Middle frontal gyrus (tissue), 1 donor: ENCODE measurements around the gene NR5A2.

ENCODE experiments used
- DNase-seq: peaks from one replicate; pipeline ENCODE4 v3.0.0-alpha.2; 2015; ENCODE audit warnings: low spot score; ENCODE audit errors: extremely low spot score

NR5A2 gene

GRCh38 chr1:200121421-200121820 lies 93.9 kb downstream of the NR5A2 start:
- no peak for DNase-seq

- DNase-seq, result no peak
Measured at GRCh38 chr1:200124309-200124708, 96.8 kb downstream of the NR5A2 start.

DNA sequence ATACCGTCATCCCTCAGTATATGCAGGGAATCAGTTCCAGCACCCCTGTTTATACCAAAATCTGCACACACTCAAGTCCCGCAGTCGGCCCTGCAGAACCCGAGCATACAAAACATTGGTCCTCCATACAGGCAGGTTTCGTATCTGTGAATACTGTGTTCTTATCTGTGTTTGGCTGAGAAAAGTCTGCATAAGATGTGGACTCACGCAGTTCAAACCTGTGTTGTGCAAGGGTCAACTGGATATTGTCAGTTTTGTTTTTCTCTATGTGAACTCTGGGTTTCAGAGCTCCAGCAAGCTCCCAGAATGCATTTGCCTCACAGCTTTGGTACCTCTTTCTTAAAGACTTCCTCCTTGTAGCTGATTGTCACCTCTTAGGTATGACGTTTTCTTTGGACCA lies 100.6 kb downstream of the NR5A2 start:
- no peak for DNase-seq

DNA sequence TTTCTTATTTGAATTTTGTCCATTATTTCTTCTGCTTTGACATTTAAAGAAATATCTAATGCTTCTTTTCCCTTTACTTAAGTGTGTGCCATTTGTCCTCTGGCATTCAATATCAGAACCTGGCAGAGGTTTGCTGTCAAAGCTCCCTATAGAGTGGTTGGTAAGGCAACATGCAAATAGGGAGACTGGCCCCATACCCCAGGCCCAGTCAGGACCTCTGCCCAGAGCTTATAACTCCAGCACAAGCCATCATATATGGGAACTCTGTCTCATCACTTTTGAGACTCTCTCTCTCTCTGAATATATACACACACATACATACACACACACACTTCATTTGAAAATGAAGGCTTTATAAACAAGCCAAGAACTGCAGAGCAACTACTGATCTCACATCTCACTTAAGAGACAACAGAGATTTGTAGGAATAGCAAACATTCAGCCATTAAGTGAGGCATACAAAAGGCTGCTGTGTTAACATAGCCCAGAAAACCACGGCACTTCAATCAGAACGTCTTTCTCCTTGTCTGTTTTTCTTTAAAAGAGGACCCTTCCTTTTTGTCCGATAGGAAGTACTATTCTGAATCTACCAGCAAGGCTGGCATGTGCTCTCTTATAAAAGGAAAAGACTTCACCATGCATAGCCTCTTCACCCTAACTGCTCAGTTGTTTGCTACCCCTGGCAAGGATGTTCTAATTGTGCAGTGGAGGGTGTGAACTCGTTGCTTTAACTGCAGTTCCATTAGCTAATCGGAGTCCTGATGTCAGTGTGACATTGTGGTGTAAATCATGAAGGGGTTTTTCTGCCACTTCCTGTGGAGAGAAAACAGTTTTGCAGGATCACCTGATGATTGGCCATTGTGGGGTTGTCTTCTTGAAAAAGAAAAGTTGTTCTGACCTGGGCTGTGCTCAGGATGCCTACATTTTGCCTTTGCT lies 101.7 kb downstream of the NR5A2 start:
- no peak for DNase-seq

GRCh38 chr1:200130552-200130951 lies 103.0 kb downstream of the NR5A2 start:
- no peak for DNase-seq

GRCh38 chr1:200131551-200132125 lies 104.1 kb downstream of the NR5A2 start:
- no peak for DNase-seq

DNA sequence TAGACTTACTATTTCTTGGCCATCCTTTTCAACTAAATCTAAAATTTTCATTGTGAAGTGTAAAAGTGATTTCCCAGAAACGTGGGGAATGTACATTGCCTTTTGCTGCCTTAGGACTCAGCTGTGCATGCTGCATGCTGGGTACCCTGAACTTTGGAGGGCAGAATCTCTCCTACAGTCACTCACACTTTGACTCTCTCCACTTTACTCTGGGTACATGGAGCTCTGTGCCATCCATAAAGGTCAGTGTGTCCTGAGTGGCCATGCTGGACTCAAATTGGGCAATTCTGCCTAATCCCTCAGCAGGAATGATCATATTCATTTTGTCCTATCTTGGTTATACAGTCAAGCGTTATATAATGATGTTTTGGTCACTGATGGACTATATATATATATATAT lies 105.6 kb downstream of the NR5A2 start:
- DNase-seq, result no peak

DNA sequence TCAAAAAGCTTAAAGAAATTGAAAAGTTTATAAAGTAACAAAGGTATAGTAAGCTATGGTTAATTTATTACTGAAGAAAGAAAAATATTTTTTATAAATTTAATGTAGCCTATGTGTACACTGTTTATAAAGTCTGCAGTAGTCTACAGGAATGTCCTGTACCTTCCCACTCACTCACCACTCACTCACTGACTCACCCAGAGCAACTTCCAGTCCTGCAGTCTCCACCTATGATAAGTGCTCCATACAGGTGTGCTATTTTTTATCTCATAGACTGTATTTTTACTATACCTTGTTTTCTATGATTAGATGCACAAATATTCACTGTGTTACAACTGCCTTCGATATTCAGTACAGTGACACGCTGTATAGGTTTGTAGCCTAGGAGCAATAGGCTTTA lies 106.6 kb downstream of the NR5A2 start:
- no peak for DNase-seq

- no peak for DNase-seq
Measured at GRCh38 chr1:200136384-200136783, 108.9 kb downstream of the NR5A2 start.

- DNase-seq, result no peak
Measured at GRCh38 chr1:200139661-200140250, 112.2 kb downstream of the NR5A2 start.

DNA sequence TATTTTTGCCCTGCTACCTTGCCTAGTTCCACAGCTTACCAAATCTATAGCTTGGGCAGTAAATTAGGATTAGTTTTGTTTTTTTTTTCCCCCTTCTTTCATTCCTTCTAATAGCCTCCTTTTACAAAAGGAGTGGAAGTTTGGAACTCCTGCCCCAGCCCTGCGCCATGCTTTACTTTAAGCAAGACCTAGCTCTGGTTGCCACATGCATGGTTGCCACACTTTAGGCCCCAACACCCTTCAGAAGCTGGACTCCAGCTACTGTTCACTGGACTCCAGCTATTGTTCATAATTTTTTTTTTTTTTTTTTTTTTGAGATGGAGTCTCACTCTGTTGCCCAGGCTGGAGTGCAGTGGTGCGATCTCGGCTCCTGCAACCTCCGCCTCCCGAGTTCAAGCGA lies 115.8 kb downstream of the NR5A2 start:
- no peak for DNase-seq

- no peak for DNase-seq
Measured at GRCh38 chr1:200146100-200146499, 118.6 kb downstream of the NR5A2 start.

- no peak for DNase-seq
Measured at GRCh38 chr1:200147094-200147493, 119.6 kb downstream of the NR5A2 start.

DNA sequence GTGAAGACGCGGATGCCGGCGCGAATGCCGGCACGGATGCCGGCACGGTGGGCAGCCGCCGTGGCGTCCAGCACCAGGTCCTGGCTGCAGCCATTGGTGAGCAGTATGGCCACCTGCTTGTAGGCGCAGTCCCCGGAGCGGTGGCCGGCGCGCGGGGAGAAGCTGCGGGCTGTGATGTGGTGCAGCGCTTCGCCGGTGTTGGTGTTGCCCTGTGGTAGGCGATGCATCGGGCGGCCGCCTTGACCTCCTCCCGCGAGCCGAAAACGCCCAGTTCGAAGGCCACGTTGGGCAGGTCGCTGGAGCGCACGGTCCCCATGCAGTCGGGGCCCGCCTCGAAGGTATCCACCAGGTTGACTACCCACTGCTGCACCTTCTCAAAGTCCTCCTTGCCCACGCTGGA lies 120.2 kb downstream of the NR5A2 start:
- no peak for DNase-seq

DNA sequence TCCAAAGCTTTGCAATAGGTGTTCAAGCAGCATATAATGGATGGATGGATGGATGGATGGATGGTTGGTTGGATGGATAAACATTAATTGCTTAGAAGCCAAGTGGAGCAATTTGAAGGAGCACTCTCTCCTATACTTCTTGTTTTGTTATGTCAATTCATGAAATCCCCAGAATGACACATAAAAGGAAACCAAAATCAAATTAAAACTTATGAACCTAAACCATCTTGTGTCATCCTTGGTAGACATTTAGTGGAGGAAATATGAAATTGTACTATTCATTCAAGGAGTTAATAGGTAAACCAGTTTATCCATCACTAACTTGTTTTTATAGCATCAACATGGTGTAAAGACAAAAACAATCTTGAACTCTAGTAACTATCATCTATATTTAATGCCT lies 122.5 kb downstream of the NR5A2 start:
- DNase-seq, result no peak

- DNase-seq, result no peak
Measured at GRCh38 chr1:200150721-200151120, 123.2 kb downstream of the NR5A2 start.

GRCh38 chr1:200152336-200152735 lies 124.8 kb downstream of the NR5A2 start:
- no peak for DNase-seq

GRCh38 chr1:200153277-200154055 lies 126.0 kb downstream of the NR5A2 start:
- DNase-seq, result no peak

GRCh38 chr1:200154069-200154767 lies 126.7 kb downstream of the NR5A2 start:
- DNase-seq, result no peak

DNA sequence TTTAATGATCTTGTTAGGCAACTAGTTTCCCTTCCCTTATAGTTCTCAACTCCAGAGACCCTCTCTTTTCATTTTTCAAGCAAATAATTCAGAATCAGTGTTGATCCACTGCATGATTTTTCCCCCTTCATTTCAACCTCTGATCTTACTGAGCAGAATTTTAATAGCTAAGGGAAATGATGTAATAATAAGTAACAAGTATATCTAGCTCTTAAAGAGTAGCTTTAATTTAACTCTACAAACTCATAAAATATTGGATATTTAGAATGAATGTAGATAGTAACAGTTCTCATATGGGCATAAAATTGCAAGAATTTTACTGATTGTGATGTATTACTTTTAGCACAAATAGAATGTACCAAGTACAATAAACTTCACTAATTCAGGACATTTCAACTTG lies 130.2 kb downstream of the NR5A2 start:
- no peak for DNase-seq

- no peak for DNase-seq
Measured at GRCh38 chr1:200161801-200162200, 134.3 kb downstream of the NR5A2 start.
